Neutrophil (primary cell): ENCODE results near the gene PKM.

Source experiments
- H3K27ac ChIP-seq: fragments of 200-600 bp; sonication (generic); 2 replicates; pipeline ENCODE4 v1.5.1; 2016; ENCODE audit warnings: mild to moderate bottlenecking, moderate library complexity
- H3K27me3 ChIP-seq: fragments of 200-600 bp; sonication (generic); 2 replicates; pipeline ENCODE4 v1.6.0; 2016; ENCODE audit warnings: mild to moderate bottlenecking
- H3K36me3 ChIP-seq: fragments of 200-600 bp; sonication (generic); 2 replicates; pipeline ENCODE4 v1.5.1; 2017
- H3K4me1 ChIP-seq, 2 experiments: fragments of 200-600 bp in 1 of 2; sonication (generic) in 1 of 2; 1 replicate in 1 of 2; 2 replicates in 1 of 2; pipeline versions ENCODE4 v1.5.1 to v1.6.1; 2013 to 2016; ENCODE audit warnings: low read depth in 1 of 2, low read length in 1 of 2, mild to moderate bottlenecking in 1 of 2, moderate library complexity in 1 of 2; ENCODE audit not compliant: control insufficient read depth in 1 of 2, insufficient read depth in 1 of 2
- H3K4me3 ChIP-seq, 2 experiments: fragments of 200-600 bp in 1 of 2; sonication (generic) in 1 of 2; 1 replicate in 1 of 2; 2 replicates in 1 of 2; pipeline ENCODE4 v1.5.1; 2013 to 2016; ENCODE audit warnings: low read depth in 1 of 2, low read length in 1 of 2, mild to moderate bottlenecking in 1 of 2, moderate library complexity in 1 of 2
- H3K9me3 ChIP-seq: fragments of 200-600 bp; sonication (generic); 2 replicates; pipeline ENCODE4 v1.5.1; 2016
- CTCF ChIP-seq: fragments of 200-600 bp; sonication (generic); IDR thresholded peaks from 2 replicates; pipeline ENCODE4 v1.5.1; 2016; ENCODE audit warnings: antibody characterized with exemption

The PKM gene

DNA sequence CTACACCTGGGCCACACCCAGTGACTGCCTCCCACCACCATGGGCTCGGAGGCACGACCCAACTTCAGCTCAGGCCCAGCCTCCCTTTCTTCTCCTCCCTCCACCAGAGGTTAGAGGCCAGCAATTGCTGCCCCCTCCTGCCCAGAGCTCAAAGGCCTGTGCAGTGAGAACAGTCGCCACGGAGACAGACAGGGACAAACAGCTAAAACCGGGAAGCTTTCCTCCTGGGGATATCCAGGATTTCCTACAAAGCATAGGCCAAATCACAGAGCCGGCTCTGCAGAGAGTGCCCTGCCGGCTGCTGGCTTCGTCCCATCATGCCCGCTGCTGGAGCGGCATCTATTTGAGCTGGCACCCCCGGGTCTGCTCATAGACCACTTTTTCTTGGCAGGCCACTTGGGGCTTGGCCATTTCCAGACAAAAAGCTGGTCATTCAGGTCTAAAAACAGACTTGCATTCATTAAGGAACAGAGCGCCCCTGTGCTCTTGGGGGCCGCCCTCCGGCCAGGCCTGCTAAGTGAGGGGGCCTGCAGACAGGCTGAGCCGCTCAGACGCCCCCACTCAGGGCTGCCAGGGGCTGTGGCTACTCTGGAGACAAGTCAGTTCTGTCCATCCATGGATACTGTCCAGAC lies 50.9 kb downstream of the PKM start:
- Histone ChIP-seq H3K9me3 (no peaks in the 10 kb centered on the region), H3K27me3 (peaks cover 27% of the 10 kb centered on the region), H3K4me1 (no peaks in the 10 kb centered on the region), H3K4me3 (no peak overlapping the region), H3K36me3 (no peaks in the 10 kb centered on the region), H3K27ac (no peak overlapping the region)
- TF ChIP-seq CTCF: no peak

GRCh38 chr15:72178976-72179585 lies 51.9 kb downstream of the PKM start:
- H3K4me3 ChIP-seq: no peak overlapping the region
- H3K27ac ChIP-seq: no peak overlapping the region
- peaks cover 22% of the 10 kb centered on the region for H3K27me3 ChIP-seq
- no peaks in the 10 kb centered on the region for H3K9me3 ChIP-seq
- no peaks in the 10 kb centered on the region for H3K4me1 ChIP-seq
- TF ChIP-seq CTCF: no peak
- H3K36me3 ChIP-seq: no peaks in the 10 kb centered on the region

DNA sequence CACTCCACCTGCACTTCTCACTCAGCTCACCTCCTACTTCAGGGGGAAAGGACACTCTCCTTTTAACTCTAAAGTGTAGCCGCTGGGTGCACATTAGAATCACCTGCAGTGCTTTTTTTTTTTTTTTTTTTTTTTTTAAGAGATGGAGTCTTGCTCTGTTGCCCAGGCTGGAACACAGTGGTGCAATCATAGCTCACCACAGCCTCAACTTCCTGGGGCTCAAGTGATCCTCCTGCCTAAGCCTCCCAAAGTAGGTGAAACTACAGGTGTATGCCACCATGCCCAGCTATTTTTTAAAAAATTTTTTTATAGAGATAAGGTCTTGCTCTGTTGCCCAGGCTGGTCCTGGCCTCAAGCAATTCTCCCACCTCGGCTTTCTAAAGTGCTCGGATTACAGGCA lies 54.2 kb downstream of the PKM start:
- H3K27me3 ChIP-seq: peaks cover 4% of the 10 kb centered on the region
- no peak for TF ChIP-seq CTCF

GRCh38 chr15:72176159-72176558 lies 54.8 kb downstream of the PKM start:
- no peak overlapping the region for H3K27ac ChIP-seq
- H3K4me3 ChIP-seq: no peak overlapping the region
- H3K27me3 ChIP-seq: peaks cover 4% of the 10 kb centered on the region
- no peaks in the 10 kb centered on the region for H3K9me3 ChIP-seq
- no peak for TF ChIP-seq CTCF
- no peaks in the 10 kb centered on the region for H3K36me3 ChIP-seq
- H3K4me1 ChIP-seq: no peaks in the 10 kb centered on the region

More for the DNA sequence above, 54.2 kb downstream of the PKM start:
- Histone ChIP-seq H3K9me3 (no peaks in the 10 kb centered on the region), H3K27ac (no peak overlapping the region), H3K4me1 (no peaks in the 10 kb centered on the region), H3K36me3 (no peaks in the 10 kb centered on the region), H3K4me3 (no peak overlapping the region)

- Histone ChIP-seq H3K4me3 (no peak overlapping the region), H3K27me3 (peaks cover 4% of the 10 kb centered on the region), H3K4me1 (no peaks in the 10 kb centered on the region), H3K9me3 (no peaks in the 10 kb centered on the region), H3K36me3 (no peaks in the 10 kb centered on the region), H3K27ac (no peak overlapping the region)
- TF ChIP-seq CTCF: no peak
These were observed 55.6 kb downstream of the PKM start for GRCh38 chr15:72175186-72176044.
